ENCODE measurements around the gene RASD1.

DNA sequence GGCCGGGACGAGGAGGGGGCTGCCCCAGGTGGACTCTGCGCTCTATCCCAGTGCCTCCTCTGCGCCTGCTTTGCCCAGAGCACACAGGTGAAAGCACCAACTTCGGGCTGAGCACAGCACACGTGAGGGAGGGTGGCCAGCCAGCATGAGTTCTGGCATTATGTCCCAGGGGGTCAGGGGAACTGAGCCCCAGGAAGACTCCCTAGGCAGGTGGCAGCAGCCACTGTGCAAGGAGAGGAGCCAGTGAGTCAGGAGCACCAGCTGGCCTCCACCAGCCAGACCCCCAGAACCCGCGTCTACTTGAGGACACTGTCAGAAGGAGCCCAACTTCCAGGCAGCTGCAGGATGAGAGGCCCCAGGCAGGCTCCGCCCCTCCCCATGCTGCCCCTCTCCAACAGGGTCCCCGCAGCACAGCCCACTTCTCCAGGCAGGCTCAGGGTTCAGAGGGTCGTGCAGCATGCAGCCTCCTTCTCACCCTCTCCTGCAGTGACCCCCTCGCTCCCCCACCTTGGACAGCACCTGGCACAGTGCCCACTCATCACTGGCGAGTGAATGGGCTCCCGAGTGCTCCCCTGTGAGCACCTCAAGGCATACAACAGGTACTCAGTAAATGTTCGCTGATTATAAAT, 44.2 kb upstream of the RASD1 start:
- TF ChIP-seq EZH2 (IDR thresholded peaks at IDR 0.05; ENCODE audit: insufficient read depth, poor library complexity, severe bottlenecking) (no peak), EZH2phosphoT487 (IDR thresholded peaks at IDR 0.05; ENCODE audit: insufficient read depth, low read depth) (no peak)
